Kidney capillary endothelial cell (primary cell): Measurements from ENCODE around the gene AP1G2.
"Not testable (repeated sequence)": the region's sequence is repeated elsewhere in the genome, so short reads cannot be mapped to it uniquely, and the experiment has no call there.

Experiments used
- DNase-seq: peaks from one replicate; pipeline ENCODE4 v3.0.0-alpha.2; 2018; ENCODE audit warnings: low spot score

The AP1G2 gene

DNA sequence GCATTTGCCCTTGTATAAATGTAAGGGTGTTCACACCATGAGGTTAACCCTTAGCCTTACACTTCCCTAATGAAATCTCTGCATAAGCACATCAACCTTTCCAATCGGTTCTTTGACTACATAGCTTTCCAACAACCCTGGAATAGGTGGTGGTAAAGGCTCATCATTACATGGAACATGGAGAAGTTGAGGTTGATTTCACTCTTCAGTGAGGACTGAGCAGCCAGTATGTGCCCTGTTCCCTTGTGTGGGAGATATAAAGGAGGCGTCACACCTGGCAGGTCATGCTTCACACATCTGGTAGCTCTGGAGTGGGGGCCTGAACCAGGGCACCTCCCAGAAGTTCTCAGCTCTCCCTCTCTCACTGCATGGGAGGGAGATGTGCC lies 32.7 kb upstream of the AP1G2 start:
- DNase-seq = no peak

DNA sequence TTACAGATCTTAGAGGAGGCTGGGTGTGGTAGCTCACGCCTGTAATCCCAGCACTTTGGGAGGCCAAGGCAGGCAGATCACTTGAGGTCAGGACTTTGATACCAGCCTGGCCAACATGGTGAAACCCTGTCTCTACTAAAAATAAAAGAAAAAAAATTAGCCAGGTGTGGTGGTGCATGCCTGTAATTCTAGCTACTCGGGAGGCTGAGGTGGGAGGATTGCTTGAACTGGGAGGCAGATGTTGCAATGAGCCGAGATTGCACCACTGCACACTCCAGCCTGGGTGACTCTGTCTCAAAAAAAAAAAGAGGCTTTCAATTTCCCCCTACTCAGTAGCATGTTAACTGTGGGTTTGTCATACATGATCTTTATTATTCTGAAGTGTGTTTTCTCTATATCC lies 26.6 kb upstream of the AP1G2 start:
- DNase-seq = not testable (repeated sequence)

DNA sequence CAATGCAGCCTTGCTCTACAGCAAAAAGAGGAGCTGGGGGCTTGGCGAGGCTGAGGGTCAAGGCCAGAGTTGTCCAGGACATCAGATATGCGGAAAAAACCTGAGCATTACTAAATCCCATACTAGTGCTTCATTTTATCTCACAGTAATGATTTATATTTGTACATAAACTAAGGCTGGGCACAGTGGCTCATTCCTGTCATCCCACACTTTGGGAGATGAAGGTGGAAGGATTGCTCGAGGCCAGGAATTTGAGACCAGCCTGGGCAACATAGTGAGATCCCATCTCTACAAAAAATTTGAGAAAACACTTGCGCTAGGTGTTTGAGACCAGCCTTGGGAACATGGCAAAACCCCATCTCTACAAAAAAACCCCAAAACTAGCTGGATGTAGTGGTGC lies 22.6 kb upstream of the AP1G2 start:
- DNase-seq = no peak

DNA sequence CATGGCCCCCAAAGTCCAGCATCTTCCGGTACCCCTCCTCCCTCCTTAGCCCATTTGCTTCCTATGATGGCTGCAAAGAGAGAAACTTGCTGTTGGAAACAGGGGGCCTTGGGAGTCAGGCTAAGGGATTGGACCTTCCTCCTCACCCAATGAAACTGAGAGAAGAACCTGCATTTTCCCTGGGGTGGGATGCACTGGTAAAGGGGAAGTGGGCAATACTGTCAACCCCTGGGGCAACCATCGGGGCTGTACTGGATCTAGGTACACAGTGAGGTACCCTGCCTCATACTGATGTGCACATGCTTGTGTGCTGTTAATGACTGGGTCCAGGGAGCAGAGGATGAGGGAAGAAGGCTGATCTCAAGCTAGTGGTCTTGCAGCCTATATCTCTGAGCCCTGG lies 22.0 kb upstream of the AP1G2 start:
- DNase-seq = no peak

DNA sequence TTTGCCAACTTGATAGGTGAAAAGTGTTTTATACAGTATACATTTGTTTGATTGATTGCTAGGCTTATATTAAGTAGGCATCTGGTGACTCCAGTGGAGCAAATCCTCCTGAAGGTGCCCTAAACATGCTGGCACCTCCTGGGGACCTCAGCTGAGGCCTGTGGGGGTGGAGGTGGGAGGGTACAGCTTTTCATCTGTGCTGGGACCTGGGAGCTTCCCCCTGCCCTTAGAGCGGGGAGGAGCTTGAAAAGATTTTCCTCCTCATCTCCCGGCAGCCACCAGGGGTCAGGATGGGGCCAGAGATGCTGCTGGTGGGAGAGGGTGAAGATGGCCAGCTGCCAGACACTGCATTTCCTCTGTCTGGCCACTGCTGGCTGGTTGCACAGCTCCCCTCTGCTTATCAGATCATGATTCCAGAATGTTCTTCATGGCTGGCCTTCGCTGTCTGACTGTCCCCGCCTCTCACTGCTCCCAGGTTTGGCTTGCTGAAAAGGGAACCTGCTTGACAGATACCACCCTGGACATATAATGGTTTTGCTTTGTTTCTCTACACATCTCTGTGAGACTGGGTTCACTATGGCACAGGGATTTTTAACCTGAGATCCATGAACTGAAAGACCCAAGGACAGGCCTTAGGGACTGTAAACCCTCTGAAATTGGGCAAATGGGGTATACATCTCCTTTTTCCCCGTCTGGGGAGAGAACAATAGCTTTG lies 21.4 kb upstream of the AP1G2 start:
- peak; percentile 82 for DNase-seq

DNA sequence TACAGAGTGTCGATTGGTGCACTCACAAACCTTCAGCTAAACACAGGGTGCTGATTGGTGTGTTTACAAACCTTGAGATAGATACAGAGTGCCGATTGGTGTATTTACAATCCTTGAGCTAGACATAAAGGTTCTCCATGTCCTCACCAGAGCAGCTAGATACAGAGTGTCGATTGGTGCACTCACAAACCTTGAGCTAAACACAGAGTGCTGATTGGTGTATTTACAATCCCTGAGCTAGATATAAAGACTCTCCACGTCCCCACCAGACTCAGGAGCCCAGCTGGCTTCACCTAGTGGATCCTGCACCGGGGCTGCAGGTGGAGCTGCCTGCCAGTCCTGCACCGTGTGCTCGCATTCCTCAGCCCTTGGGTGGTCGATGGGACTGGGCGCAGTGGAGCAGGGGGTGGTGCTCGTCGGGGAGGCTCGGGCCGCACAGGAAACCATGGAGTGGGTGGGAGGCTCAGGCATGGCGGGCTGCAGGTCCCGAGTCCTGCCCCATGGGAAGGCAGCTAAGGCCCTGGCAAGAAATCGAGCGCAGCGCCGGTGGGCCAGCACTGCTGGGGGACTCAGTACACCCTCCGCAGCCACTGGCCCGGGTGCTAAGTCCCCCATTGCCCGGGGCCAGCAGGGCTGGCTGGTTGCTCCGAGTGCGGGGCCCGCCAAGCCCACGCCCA lies 17.1 kb upstream of the AP1G2 start:
- not testable (repeated sequence) for DNase-seq

DNA sequence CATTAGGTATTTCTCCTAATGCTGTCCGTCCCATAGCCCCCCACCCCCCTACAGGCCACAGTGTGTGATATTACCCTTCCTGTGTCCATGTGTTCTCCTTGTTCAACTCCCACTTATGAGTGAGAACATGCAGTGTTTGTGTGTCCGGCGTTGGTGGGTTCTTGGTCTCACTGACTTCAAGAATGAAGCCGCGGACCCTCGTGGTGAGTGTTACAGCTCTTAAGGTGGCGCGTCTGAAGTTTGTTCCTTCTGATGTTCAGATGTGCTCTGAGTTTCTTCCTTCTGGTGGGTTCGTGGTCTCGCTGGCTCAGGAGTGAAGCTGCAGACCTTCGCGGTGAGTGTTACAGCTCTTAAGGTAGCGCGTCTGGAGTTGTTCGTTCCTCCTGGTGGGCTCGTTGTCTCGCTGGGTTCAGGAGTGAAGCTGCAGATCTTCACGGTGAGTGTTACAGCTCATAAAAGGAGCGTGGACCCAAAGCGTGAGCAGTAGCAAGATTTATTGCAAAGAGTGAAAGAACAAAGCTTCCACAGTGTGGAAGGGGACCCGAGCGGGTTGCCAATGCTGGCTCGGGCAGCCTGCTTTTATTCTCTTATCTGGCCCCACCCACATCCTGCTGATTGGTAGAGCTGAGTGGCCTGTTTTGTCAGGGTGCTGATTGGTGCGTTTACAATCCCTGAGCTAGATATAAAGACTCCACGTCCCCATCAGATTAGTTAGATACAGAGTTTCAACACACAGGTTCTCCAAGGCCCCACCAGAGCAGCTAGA lies 16.4 kb upstream of the AP1G2 start:
- not testable (repeated sequence) for DNase-seq

DNA sequence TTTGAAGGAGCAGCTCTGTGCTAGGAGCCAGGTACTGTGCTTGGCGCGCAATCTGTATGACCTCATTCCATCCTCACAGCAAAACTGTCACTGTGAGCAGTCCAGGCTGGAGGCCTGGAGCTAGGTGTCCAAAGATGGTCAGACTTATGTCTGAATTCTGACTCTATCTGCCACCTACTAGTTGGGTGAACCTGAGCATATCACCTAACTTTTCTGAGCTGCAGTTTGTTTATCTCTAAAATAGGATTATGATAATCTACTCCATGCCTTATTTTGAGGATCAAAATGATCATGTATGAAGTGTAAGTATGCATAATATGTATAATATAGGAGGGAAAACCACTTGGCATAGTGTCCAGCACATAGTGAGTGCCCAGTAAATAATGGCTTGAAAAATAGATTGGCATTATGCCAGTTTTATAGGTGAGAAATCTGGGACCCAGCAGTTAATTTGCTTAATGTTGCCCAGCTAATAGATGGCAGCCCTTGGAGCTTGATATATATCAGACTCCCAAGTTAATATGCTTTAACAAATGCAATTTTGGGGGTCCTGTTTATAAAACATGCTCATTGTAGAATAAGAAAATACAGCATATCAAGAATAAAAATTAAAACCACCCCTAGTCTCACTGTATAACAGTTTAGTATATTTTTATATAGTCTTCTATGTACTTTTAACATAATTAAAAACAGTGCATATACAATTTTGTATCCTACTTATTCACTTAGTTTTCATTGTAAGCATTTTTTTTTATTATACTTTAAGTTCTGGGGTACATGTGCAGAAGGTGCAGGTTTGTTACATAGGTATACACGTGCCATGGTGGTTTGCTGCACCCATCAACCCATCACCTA lies 15.5 kb upstream of the AP1G2 start:
- DNase-seq = no peak

DNA sequence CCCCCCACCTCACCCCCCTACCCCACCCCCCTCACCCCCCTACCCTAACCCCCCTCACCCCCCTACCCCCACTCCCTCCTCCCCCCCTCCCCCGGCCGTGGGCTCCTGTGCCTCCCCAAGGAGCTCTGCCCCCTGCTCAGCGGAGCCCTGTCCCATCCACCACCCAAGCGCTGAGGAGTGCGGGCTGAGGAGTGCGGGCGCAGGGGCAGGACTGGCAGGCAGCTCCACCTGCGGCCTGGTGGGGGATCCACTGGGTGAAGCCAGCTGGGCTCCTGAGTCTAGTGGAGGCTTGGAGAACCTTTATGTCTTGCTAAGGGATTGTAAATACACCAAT lies 13.3 kb upstream of the AP1G2 start:
- no peak for DNase-seq

DNA sequence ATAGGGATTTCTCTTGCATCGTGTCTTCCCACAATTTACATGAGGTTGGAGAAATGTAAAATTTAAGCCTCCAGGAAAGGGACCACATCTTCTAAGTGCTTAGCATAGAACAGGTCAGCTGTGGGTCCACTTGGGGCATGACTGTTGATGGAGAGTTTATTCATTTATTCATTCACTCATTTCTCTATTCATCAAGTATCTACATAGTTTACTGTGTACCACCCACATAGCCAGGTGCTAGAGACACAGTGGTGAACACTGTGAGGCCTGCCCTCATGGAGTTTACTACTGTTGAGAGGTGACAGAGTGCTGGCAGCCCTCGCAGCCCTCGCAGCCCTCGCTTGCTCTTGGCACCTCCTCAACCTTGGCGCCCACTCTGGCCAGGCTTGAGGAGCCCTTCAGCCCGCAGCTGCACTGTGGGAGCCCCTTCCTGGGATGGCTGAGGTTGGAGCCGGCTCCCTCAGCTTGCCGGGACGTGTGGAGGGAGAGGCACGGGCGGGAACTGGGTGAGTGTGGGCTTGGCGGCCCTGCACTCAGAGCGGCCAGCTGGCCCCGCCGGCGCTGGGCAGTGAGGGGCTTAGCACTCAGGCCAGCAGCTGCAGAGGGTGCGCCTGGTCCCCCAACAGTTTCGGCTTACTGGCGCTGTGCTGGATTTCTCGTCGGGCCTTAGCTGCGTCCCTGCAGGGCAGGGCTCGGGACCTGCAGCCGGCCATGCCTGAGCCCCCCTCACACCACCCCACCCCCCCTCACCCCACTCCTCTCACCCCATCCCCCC lies 12.7 kb upstream of the AP1G2 start:
- DNase-seq = no peak

DNA sequence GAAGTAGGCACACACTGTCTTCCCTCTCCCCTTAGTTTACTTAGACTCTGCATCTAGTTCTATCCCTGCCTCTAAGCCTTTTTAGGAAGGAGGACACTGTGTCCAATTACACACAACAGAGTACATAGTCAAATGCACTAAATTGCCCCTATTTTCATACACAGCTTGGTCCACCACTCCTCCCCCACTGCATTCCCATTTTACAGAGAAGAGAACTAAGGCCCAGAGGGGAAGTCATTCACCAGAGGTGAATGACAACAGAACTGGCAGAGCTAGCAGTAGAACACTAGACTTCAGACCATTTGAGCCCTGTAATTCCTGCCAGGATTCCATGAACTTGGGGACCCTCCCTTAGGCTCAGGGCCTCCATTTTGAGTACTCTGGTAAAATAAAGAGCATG lies 12.1 kb upstream of the AP1G2 start:
- DNase-seq = no peak

DNA sequence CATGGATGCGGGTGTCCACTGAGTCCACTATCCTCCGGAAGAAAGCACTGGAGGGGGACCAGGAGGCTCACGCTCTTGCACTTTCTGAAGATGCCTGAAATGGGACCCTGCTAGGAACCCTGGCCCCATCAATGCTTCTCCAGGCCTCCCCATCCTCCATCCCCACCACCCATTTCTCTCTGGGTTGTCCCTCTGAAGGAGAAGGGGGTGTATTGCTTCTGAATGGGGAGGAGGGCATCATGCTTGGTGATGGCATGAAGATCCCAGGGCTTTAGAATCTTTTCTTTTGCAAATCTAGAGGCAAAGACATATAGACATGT lies 11.7 kb upstream of the AP1G2 start:
- DNase-seq = no peak

DNA sequence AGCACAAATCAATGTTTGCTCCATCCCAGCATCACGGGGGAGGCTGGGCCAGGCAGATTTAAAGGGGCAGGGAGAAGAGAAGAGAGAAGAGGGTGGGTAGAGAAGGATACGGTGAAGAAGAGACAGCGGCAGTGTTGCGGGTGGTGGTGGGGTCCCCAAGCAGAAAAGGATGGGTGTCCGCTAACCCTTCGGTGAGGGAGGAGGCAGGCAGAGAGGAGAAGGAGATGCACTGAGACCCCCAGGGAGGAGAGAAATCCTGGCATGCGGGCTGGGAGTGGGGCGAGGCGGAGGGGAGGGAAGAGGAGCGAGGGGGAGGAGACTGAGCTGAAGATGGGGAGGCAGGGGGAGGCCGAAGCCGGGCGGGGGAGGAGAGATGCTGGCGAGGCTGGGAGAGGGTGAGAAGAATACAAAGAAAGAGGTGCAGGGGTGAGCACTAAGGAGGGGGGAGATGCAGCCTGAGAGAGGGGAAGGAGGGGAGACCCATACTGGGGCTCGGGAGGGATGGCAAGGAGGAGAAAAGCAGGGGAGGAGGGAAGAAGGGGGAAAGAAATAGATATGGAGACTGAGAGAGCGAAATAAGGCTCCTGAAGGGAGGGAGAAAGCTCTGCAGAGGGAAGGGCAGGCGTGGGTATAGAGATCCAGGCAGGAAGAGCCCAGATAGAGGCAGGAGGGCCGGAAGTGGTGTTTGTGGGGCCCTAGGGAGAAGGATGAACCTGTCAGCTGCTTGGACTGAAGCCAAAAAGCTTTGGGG lies 11.1 kb upstream of the AP1G2 start, which contains the start of gene JPH4:
Gene JPH4, minus strand, starts transcription at position 231 of the 751 bp plus-strand sequence. CDS start 1,337 bp downstream, outside the sequence.
- no peak for DNase-seq

DNA sequence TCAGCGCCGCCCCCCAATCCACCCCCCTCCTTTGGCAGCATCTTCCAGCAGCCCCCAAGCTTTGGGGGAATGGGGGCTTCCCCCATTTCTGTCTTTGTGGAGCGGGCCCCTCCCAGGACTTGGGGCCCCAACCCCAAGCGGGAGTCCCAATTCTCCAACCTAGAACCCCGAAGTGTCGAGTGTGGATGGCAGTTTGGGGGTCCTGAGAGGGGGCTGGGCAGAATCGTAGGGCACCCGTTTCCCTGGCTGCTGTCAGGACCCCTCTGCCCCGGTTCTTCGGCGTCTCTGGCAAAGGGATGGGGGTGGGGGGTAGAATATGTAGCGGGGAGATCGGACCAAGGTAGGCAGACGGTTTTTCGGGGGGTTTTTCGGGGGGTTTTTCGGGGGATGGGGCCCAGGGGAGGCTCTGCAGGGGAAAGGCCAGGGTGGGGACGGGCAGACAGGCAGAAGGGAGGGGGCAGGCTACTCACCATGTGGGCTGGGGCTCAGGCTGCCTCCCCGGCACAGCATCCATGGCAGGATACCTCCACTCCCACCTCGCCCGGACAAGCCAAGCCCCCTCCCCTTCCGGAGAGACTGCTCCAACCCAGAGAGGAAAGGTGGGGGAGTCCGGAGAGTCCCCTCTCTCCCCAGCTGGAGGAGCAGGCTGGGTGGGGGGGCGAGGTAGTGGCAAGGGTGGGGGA lies 10.3 kb upstream of the AP1G2 start:
- no peak for DNase-seq

DNA sequence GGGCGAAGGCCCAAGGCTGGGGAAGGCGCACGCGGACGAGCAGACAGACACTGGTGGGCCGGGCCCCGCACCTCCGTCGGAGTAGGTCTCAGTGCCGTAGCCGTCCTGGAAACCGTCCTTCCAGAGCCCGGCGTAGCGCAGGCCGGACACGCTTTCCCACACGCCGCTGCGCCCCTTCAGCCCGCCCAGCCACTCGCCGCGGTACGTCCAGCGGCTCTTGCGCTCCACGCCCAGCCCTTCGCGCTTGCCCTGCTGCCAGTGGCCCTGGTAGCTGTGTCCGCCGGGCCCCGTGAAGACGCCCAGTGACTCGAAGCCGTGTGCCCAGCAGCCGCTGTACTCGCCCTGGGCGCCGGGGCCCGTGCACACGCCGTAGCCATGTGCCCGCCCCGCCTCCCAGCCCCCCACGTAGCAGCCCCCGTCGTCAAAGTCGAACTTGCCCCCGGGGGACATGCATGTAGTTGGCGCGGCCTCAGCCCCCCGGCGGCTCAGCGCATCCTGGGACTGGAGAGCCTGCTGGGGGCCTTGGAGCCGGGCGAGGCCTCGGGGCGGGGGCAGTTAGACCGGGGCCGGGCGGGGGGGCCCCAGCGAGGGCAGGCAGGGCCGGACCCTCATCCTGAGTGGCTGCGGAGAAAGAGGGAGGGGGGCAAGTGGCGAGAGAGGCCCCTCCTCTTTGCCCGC lies 9.6 kb upstream of the AP1G2 start:
- no peak for DNase-seq

DNA sequence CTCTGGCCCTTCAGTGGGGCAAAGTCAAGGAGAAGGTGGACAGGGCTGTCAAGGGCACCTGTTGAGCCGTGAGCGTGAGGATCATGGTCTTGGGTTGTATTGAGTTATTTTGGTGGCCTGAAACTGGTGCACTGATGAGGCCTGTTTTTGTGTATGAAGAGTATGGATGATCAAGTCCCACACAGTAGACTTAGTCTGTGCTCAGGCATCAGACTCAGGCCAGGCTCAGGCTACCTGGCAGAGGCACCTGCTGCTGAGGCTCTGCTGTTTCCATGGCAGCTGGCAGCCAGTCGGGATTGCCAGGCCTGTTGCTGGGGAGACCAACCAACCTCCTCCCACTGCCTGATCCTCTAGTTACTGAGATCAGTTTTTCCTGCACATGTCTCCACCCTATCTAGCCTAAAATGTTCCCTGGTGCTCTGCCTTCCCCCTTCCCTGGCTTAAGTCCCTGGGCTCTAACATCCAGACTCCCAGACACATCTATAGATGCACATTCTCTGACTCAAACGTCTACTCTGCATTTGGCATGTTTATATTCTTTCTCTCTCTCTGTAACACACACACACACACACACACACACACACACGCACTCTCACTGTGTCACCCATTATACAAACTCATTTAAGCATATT lies 5.9 kb upstream of the AP1G2 start:
- DNase-seq = no peak

DNA sequence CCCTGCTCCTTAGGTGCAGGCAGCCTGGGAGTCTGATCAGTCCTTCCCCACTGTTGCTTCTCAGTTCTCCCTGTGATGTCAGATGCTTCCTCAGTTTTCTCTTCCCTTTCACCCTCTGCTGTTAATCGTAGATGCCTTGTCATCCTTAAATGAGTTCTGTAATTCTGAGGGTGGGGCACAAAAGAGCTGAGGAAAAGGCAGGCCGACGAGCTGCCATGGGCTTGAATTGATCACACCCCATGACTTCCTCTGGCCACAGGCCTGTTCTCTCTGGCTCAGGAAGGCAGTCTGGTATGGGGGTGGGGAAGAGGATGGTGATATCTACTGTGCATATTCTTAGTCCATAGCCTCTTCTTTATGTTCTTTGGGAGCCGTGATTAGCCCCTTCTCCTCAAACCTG lies 5.2 kb upstream of the AP1G2 start:
- DNase-seq = no peak

DNA sequence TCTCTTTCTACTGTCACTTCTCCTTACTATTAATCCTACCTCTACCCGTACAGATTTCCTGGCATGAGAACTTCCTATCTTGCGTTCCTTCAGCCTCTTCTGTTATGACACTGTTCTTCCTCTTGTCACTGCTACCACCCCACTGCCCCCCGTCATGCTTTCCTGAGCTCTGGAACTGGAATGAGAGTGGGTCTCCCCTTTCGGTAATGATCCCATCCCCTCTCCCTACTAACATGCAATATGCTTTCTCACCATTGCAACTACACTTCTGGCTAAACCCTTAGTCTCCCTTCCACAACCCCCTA lies 4.9 kb upstream of the AP1G2 start:
- no peak for DNase-seq

DNA sequence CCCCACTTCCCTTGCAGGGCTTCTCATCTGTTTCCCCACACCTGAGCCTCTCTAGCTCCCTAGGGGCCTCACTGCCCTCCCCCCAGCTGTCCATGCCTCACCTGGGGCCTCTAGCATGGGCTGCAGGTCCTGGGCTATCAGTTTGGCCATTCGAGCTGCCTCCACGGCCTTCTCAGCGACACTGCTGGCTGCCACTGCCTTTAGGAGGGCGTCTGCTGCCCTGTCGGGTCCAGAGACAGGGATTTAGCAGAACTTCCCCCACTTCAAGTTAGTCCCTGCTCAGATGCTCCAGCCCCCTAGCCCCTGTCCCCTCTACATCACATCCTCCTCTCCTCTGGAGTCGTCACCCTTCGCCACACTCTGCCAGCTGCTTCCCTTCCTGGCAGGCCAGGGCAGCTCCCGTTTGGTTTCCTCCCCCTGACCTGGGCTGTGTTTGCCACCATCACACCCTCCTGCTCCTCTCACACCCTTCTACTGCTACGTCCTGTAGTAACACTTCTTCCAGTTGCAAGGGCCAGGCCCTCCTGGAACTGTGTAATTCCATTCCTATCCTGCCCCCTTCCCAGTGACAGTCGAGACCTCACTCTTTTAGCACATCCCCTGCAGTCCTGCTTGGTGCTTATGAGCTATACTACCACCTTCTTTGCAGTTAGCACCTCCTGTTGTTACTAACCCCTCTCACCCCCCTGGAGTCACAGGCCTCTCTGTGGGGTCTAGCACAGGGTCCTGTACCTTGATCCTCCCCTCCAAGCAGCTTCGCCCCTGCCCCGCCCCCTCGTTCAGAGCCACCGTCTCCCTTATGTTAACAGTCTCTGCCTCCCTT lies 4.3 kb upstream of the AP1G2 start:
- no peak for DNase-seq
